H7 (cell line): Measurements from ENCODE around the gene OGDHL. TPM values are rescaled to one million over a fixed set of nuclear protein-coding genes. Genes with fewer than 3 reads are reported as not detected.

ENCODE experiments used
- total RNA-seq: library from RNA; depleted of rRNA; stranded (reverse); fragments of >200 nt; shearing (Covaris generic); gene quantifications from 2 replicates; pipeline ENCODE4 v1.2.3, GENCODE V29; 2014; rRNA removed

OGDHL gene
- total RNA-seq, 1 experiment from 2014 or later = 26.3 TPM

Other genes with a start within 250 kb of the OGDHL start
- gene ERCC6, start 223.2 kb downstream of the OGDHL start, total RNA-seq = 3.2 and 5.4 TPM in 2 replicates
- not detected in 2 replicates for gene SLC18A3, start 152.0 kb downstream of the OGDHL start, total RNA-seq
- gene CHAT, start 148.3 kb downstream of the OGDHL start, total RNA-seq = not detected in 2 replicates
- gene C10orf53, start 82.7 kb downstream of the OGDHL start, total RNA-seq = not detected in 2 replicates
- 32.1 and 38.7 TPM in 2 replicates for gene PARG, start 179.7 kb upstream of the OGDHL start, total RNA-seq
- gene TIMM23B, start 179.7 kb upstream of the OGDHL start, total RNA-seq = 7.8 and 10.9 TPM in 2 replicates
- gene AGAP6, start 226.1 kb upstream of the OGDHL start, total RNA-seq = 7.0 and 7.7 TPM in 2 replicates